GM12878 (cell line): ENCODE results near the gene POLR3E. TPM values are rescaled to one million over a fixed set of nuclear protein-coding genes. Genes with fewer than 3 reads are reported as not detected.

Source experiments
- ASH2L ChIP-seq: fragments of 300-600, 200-600 bp; sonication (generic); IDR thresholded peaks from 2 replicates; pipeline ENCODE4 v1.6.1; 2017; ENCODE audit warnings: low read depth, mild to moderate bottlenecking, borderline replicate concordance
- CHD4 ChIP-seq: fragments of 200-600 bp; sonication (generic); IDR thresholded peaks from 2 replicates; pipeline ENCODE4 v1.6.1; 2016; ENCODE audit warnings: mild to moderate bottlenecking
- EGR1 ChIP-seq, 2 experiments: IDR thresholded peaks; 1 replicate in 1 of 2; 2 replicates in 1 of 2; pipeline ENCODE4 v1.6.1; 2011 to 2012; ENCODE audit warnings: low read depth in 2 of 2, low read length in 2 of 2, borderline replicate concordance in 1 of 2, mild to moderate bottlenecking in 1 of 2, moderate library complexity in 1 of 2
- MTA2 ChIP-seq: fragments of 450-650 bp; IDR thresholded peaks from 2 replicates; pipeline ENCODE4 v1.6.1; 2016; ENCODE audit warnings: low read depth, mild to moderate bottlenecking, moderate library complexity
- MTA3 ChIP-seq: IDR thresholded peaks from 2 replicates; pipeline ENCODE4 v1.6.1; 2012; ENCODE audit warnings: low read length, inconsistent platforms, borderline replicate concordance
- NFIC ChIP-seq: IDR thresholded peaks from 2 replicates; pipeline ENCODE4 v1.6.1; 2012; ENCODE audit warnings: low read depth, mild to moderate bottlenecking, inconsistent platforms, low read length, moderate library complexity
- NR2F1 ChIP-seq: fragments of 450-650 bp; conservative IDR thresholded peaks from 2 replicates; pipeline ENCODE4 v1.6.1; 2017; ENCODE audit warnings: mild to moderate bottlenecking
- PBX3 ChIP-seq: IDR thresholded peaks from 2 replicates; pipeline ENCODE4 v1.6.1; 2011; ENCODE audit warnings: mild to moderate bottlenecking, low read depth, low read length, moderate library complexity; ENCODE audit not compliant: insufficient replicate concordance
- PKNOX1 ChIP-seq: fragments of 450-650 bp; IDR thresholded peaks from 2 replicates; pipeline ENCODE4 v1.6.1; 2016; ENCODE audit warnings: mild to moderate bottlenecking
- RAD21 ChIP-seq: IDR thresholded peaks from 2 replicates; pipeline ENCODE4 v1.6.1; 2011; ENCODE audit warnings: mild to moderate bottlenecking, low read depth, low read length, moderate library complexity; ENCODE audit not compliant: insufficient read depth
- RBBP5 ChIP-seq: fragments of 200-600 bp; sonication (generic); conservative IDR thresholded peaks from 2 replicates; pipeline ENCODE4 v1.6.1; 2016
- RELA ChIP-seq: fragments of 450-650 bp; IDR thresholded peaks from 2 replicates; pipeline ENCODE4 v1.8.0; 2014; ENCODE audit warnings: borderline replicate concordance; ENCODE audit not compliant: partially characterized antibody
- RUNX3 ChIP-seq: IDR thresholded peaks from 2 replicates; pipeline ENCODE4 v1.6.1; 2012; ENCODE audit warnings: low read length, inconsistent platforms
- TARDBP ChIP-seq: IDR thresholded peaks from 2 replicates; pipeline ENCODE4 v1.6.1; 2016; ENCODE audit warnings: borderline replicate concordance
- TBL1XR1 ChIP-seq: IDR thresholded peaks from 2 replicates; pipeline ENCODE4 v1.6.1; 2012; ENCODE audit warnings: low read depth, low read length, improper control_type of control experiment
- ZNF384 ChIP-seq: IDR thresholded peaks from 2 replicates; pipeline ENCODE4 v1.6.1; 2012; ENCODE audit warnings: low read depth, mild to moderate bottlenecking, low read length, improper control_type of control experiment, borderline replicate concordance
- ZNF592 ChIP-seq: fragments of 450-650 bp; IDR thresholded peaks from 2 replicates; pipeline ENCODE4 v1.6.1; 2017; ENCODE audit warnings: mild to moderate bottlenecking, moderate library complexity
- polyA plus RNA-seq, 11 experiments: library from polyadenylated mRNA; depleted of rRNA in 4 of 11; unstranded in 6 of 11; stranded (reverse) in 5 of 11; fragments of >200 nt; fragmentation: Nextera tagmentation in 4 of 11; fragmentation: Illumina TruSeq in 1 of 11; extraction: Ambion mirVana in 4 of 11; extraction: Trizol in 1 of 11; gene quantifications; 1 replicate in 1 of 11; 2 replicates in 10 of 11; pipeline versions ENCODE4 v1.2.1 to v1.2.3, GENCODE V29; 2011 to 2016; ENCODE audit warnings: inconsistent platforms in 2 of 11, missing spikeins in 2 of 11, low read depth in 1 of 11
- total RNA-seq, 4 experiments: library from RNA; depleted of rRNA in 3 of 4; stranded (reverse); fragments of >200 nt in 3 of 4; fragmentation: Illumina TruSeq in 1 of 4; extraction: Trizol in 1 of 4; gene quantifications; 2 replicates each; pipeline versions ENCODE4 v1.2.1 to v1.2.3, GENCODE V29; 2013 to 2021
- TF ChIP-seq, protein P1 (sequence below): IDR thresholded peaks from 2 replicates; pipeline ENCODE4 v1.6.1; 2011; ENCODE audit warnings: low read depth, low read length, improper control_type of control experiment, borderline replicate concordance
- TF ChIP-seq, protein P2 (sequence below), 3 experiments: IDR thresholded peaks in 2 of 3; conservative IDR thresholded peaks in 1 of 3; 2 replicates each; pipeline ENCODE4 v1.5.1; 2011; ENCODE audit warnings: low read depth in 3 of 3, low read length in 3 of 3, mild to moderate bottlenecking in 3 of 3, control low read depth in 2 of 3, moderate library complexity in 2 of 3, inconsistent platforms in 1 of 3, mixed read lengths in 1 of 3; ENCODE audit not compliant: control insufficient read depth in 2 of 3, insufficient read depth in 1 of 3; ENCODE audit errors: extremely low read depth in 1 of 3

Gene POLR3E
- total and polyA plus RNA-seq, 10 of the 15 experiments (the other 5 are each of a cell fraction or from before 2014, with no cell fraction given), result 11.1 to 79.5 (median 39.7) TPM

DNA sequence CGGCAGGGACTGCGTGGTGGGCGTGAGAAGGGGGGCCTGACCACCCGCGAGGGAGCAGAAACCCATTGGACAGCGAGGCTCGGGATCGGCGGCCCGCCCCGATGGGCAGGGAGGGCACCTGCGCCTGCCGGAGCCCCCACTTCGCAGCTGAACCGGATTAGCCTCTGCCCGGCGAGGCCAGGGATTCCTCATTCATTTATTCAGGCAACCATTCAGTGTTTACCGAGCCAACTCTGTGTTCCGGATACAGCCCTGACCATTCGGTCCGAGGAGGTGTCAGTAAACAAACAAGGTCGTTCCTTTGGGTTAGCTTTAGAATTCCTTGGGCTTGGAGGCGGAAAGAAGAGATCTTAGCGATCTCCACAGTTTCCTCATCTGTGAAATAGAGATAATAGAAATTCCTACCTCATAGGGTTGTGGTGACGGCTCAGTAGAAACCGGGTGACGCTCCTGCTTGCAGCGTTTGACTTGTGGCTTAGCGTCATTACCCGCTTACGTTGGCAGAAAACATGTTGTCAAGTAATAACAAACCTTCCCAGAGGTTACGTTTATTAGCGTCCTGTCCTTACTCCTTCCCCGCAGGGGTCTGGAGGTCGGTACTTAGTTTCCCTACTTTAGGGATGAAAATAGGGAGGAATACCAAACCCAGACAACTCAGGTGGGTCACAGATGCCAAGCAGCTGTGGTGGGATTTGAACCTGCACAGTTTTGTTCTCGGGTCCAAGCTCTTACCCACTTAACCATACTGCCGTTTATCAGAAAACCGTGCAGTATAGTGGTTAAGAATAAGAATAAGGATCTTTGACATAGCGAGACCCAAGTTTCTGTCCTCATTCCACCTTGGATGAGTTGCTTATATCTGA is 893 bp downstream of the POLR3E start (continued):
- TF ChIP-seq PKNOX1 (no peak), MTA3 (peak; percentile 79; the same call in 1 of the 2 replicates), ZNF592 (no peak), RBBP5 (no peak), MTA2 (peak; percentile 42; the same call in 1 of the 2 replicates), CHD4 (no peak), RUNX3 (peak; percentile 86), EGR1 (IDR thresholded peaks at IDR 0.05; ENCODE audit: borderline replicate concordance in 1 of 2, low read depth in 2 of 2, low read length in 2 of 2) (no peak), RAD21 (no peak), RELA (peak; percentile 79), NR2F1 (peak; percentile 94), TBL1XR1 (peak; percentile 88), NFIC (peak; percentile 75; the same call in 1 of the 2 replicates), ZNF384 (no peak), ASH2L (no peak), TARDBP (peak; percentile 93), PBX3 (no peak)
- TF ChIP-seq, protein P1, sequence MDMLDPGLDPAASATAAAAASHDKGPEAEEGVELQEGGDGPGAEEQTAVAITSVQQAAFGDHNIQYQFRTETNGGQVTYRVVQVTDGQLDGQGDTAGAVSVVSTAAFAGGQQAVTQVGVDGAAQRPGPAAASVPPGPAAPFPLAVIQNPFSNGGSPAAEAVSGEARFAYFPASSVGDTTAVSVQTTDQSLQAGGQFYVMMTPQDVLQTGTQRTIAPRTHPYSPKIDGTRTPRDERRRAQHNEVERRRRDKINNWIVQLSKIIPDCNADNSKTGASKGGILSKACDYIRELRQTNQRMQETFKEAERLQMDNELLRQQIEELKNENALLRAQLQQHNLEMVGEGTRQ, result no peak
- TF ChIP-seq, protein P2, sequence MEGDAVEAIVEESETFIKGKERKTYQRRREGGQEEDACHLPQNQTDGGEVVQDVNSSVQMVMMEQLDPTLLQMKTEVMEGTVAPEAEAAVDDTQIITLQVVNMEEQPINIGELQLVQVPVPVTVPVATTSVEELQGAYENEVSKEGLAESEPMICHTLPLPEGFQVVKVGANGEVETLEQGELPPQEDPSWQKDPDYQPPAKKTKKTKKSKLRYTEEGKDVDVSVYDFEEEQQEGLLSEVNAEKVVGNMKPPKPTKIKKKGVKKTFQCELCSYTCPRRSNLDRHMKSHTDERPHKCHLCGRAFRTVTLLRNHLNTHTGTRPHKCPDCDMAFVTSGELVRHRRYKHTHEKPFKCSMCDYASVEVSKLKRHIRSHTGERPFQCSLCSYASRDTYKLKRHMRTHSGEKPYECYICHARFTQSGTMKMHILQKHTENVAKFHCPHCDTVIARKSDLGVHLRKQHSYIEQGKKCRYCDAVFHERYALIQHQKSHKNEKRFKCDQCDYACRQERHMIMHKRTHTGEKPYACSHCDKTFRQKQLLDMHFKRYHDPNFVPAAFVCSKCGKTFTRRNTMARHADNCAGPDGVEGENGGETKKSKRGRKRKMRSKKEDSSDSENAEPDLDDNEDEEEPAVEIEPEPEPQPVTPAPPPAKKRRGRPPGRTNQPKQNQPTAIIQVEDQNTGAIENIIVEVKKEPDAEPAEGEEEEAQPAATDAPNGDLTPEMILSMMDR (IDR thresholded peaks at IDR 0.05 in 2 of 3, conservative IDR thresholded peaks at IDR 0.05 in 1 of 3; ENCODE audit: control insufficient read depth in 2 of 3, extremely low read depth in 1 of 3, insufficient read depth in 1 of 3, low read depth in 3 of 3, low read length in 3 of 3), result no peak
